Measurements from ENCODE around the gene CHPF2.

CHPF2 gene

DNA sequence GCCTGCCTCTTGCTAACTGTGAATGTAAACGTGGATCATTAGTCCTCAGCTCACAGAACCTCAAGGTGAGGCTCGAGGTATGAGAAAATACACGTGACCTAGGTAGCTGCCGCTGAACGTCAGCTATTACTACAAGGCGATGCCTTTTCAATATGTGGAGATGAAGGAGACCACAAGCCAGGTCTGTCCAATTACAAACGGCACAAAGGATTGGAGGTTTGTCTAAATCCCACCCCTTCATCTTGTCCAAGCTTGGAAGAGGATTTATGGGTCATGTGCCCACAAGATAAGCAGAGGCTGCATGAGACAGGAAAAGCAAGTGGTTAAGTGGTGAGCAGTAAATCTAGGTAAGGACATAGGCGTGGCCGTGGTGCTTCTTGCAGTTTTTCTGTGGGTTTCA lies 25.4 kb upstream of the CHPF2 start:
- peaks cover 12% of the 10 kb centered on the region for H3K27me3 ChIP-seq (ENCODE audit: insufficient read depth, low read length, poor library complexity)
- ATAC-seq (ENCODE audit: insufficient read depth, low read depth), result no peak
- H3K9ac ChIP-seq (ENCODE audit: low read depth, low read length), result no peak overlapping the region
- no peaks in the 10 kb centered on the region for H3K36me3 ChIP-seq (ENCODE audit: insufficient read depth, low read length)
- H4K20me1 ChIP-seq (ENCODE audit: insufficient read depth, low read length), result peaks cover 9% of the 10 kb centered on the region; the same call in 1 of the 2 replicates
- TF ChIP-seq EZH2 (IDR thresholded peaks at IDR 0.05; ENCODE audit: borderline replicate concordance, low read depth, low read length, severe bottlenecking), result no peak
- TF ChIP-seq, protein P1, sequence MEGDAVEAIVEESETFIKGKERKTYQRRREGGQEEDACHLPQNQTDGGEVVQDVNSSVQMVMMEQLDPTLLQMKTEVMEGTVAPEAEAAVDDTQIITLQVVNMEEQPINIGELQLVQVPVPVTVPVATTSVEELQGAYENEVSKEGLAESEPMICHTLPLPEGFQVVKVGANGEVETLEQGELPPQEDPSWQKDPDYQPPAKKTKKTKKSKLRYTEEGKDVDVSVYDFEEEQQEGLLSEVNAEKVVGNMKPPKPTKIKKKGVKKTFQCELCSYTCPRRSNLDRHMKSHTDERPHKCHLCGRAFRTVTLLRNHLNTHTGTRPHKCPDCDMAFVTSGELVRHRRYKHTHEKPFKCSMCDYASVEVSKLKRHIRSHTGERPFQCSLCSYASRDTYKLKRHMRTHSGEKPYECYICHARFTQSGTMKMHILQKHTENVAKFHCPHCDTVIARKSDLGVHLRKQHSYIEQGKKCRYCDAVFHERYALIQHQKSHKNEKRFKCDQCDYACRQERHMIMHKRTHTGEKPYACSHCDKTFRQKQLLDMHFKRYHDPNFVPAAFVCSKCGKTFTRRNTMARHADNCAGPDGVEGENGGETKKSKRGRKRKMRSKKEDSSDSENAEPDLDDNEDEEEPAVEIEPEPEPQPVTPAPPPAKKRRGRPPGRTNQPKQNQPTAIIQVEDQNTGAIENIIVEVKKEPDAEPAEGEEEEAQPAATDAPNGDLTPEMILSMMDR (IDR thresholded peaks at IDR 0.05; ENCODE audit: borderline replicate concordance, extremely low read depth, low read length, poor library complexity, severe bottlenecking), result no peak
- no peak overlapping the region for H3K4me2 ChIP-seq (ENCODE audit: insufficient read depth, low read length)
- no peak for DNase-seq
- H3K27ac ChIP-seq (ENCODE audit: low read length), result no peak overlapping the region
- H3K4me3 ChIP-seq (ENCODE audit: low read depth in 1 of 2, low read length in 2 of 2), result no peak overlapping the region
- no peak overlapping the region for H2AFZ ChIP-seq (ENCODE audit: low read depth, low read length)
- no peaks in the 10 kb centered on the region for H3K79me2 ChIP-seq (ENCODE audit: insufficient read depth, low read length)
- no peaks in the 10 kb centered on the region for H3K9me3 ChIP-seq (ENCODE audit: insufficient read depth, low read length, severe bottlenecking)
- no peaks in the 10 kb centered on the region for H3K4me1 ChIP-seq (ENCODE audit: insufficient read depth, low read length)

DNA sequence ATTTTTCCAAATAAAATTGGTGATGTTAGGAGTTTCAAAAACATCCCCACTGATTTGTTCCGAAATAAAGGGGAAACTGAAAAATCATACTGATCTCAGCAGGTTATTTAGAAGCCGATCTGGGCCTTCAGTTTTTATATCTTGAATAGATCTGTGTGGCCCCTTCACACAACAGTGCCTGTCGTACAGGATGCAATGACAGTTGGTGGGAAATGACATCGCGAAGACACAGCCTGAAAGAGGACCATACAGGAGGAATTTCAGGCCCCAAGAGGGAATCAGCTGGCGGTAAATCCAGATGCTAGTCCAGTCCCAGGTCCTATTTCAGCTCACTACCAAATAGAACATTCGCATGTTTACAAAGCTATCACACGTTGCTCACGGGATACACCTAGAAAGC lies 25.0 kb upstream of the CHPF2 start:
- no peak for ATAC-seq (ENCODE audit: insufficient read depth, low read depth)
- TF ChIP-seq EZH2 (IDR thresholded peaks at IDR 0.05; ENCODE audit: borderline replicate concordance, low read depth, low read length, severe bottlenecking), result no peak
- TF ChIP-seq, protein P1 (IDR thresholded peaks at IDR 0.05; ENCODE audit: borderline replicate concordance, extremely low read depth, low read length, poor library complexity, severe bottlenecking), result no peak
- no peak overlapping the region for H3K4me3 ChIP-seq (ENCODE audit: low read depth in 1 of 2, low read length in 2 of 2)
- no peaks in the 10 kb centered on the region for H3K9me3 ChIP-seq (ENCODE audit: insufficient read depth, low read length, severe bottlenecking)
- no peak overlapping the region for H3K27ac ChIP-seq (ENCODE audit: low read length)
- no peaks in the 10 kb centered on the region for H3K79me2 ChIP-seq (ENCODE audit: insufficient read depth, low read length)
- no peak overlapping the region for H3K4me2 ChIP-seq (ENCODE audit: insufficient read depth, low read length)
- no peaks in the 10 kb centered on the region for H3K36me3 ChIP-seq (ENCODE audit: insufficient read depth, low read length)
- no peak for DNase-seq
- H4K20me1 ChIP-seq (ENCODE audit: insufficient read depth, low read length), result peaks cover 9% of the 10 kb centered on the region; the same call in 1 of the 2 replicates
- no peak overlapping the region for H3K9ac ChIP-seq (ENCODE audit: low read depth, low read length)
- no peaks in the 10 kb centered on the region for H3K4me1 ChIP-seq (ENCODE audit: insufficient read depth, low read length)
- H2AFZ ChIP-seq (ENCODE audit: low read depth, low read length), result no peak overlapping the region
- H3K27me3 ChIP-seq (ENCODE audit: insufficient read depth, low read length, poor library complexity), result peaks cover 12% of the 10 kb centered on the region

DNA sequence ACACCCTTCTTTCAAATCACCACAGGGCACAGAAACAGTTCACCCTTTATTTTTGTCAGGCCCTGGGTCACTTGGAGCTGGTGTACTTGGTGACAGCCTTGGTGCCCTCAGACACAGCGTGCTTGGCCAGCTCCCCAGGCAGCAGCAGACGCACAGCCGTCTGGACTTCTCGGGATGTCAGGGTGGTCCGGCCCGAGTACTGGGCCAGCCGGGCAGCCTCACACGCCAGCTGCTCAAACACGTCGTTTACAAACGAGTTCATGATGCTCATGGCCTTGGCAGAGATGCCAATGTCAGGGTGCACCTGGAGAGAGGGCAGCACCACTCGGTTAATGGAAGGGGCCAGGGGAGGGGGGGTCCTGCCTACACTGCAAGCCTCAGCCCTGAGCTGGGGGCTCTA lies 24.5 kb upstream of the CHPF2 start:
- ATAC-seq (ENCODE audit: insufficient read depth, low read depth) (no peak), DNase-seq (no peak)
- no peak overlapping the region for H2AFZ ChIP-seq (ENCODE audit: low read depth, low read length)
- peaks cover 2% of the 10 kb centered on the region; the same call in 1 of the 2 replicates for H3K36me3 ChIP-seq (ENCODE audit: insufficient read depth, low read length)
- peaks cover 10% of the 10 kb centered on the region for H3K27me3 ChIP-seq (ENCODE audit: insufficient read depth, low read length, poor library complexity)
- no peaks in the 10 kb centered on the region for H3K4me1 ChIP-seq (ENCODE audit: insufficient read depth, low read length)
- TF ChIP-seq EZH2 (IDR thresholded peaks at IDR 0.05; ENCODE audit: borderline replicate concordance, low read depth, low read length, severe bottlenecking), result no peak
- TF ChIP-seq, protein P1 (IDR thresholded peaks at IDR 0.05; ENCODE audit: borderline replicate concordance, extremely low read depth, low read length, poor library complexity, severe bottlenecking), result no peak
- H3K79me2 ChIP-seq (ENCODE audit: insufficient read depth, low read length), result no peaks in the 10 kb centered on the region
- H4K20me1 ChIP-seq (ENCODE audit: insufficient read depth, low read length), result peaks cover 9% of the 10 kb centered on the region; the same call in 1 of the 2 replicates
- H3K9ac ChIP-seq (ENCODE audit: low read depth, low read length), result no peak overlapping the region
- H3K27ac ChIP-seq (ENCODE audit: low read length), result no peak overlapping the region
- H3K4me3 ChIP-seq (ENCODE audit: low read depth in 1 of 2, low read length in 2 of 2), result no peak overlapping the region
- H3K9me3 ChIP-seq (ENCODE audit: insufficient read depth, low read length, severe bottlenecking), result no peaks in the 10 kb centered on the region
- no peak overlapping the region for H3K4me2 ChIP-seq (ENCODE audit: insufficient read depth, low read length)

Data from DND-41 (cell line).